Stimulated activated CD8-positive, alpha-beta memory T cell treated with anti-CD3 and anti-CD28 coated beads, Interleukin-4, amount 100 ng/mL, for 48 hours (primary cell): Measurements from ENCODE around the gene KIF25.

ENCODE experiments used
- DNase-seq: peaks from one replicate; pipeline ENCODE4 v3.0.0-alpha.2; 2020

KIF25 gene

GRCh38 chr6:167997642-167998041, at the start of gene KIF25:
Gene KIF25 (plus strand): TSS chr6:167997671. CDS start chr6:168029586, 31,915 bp downstream.
- no peak for DNase-seq

GRCh38 chr6:167947716-167948115, 49.8 kb upstream of the KIF25 start:
- no peak for DNase-seq

- no peak for DNase-seq
Measured at GRCh38 chr6:167948716-167949115, 48.8 kb upstream of the KIF25 start.

- DNase-seq, result no peak
Measured at GRCh38 chr6:167949121-167949684, 48.3 kb upstream of the KIF25 start.

- no peak for DNase-seq
Measured at GRCh38 chr6:167951781-167952511, 45.5 kb upstream of the KIF25 start.

GRCh38 chr6:167952512-167952859, 45.0 kb upstream of the KIF25 start:
- no peak for DNase-seq

GRCh38 chr6:167953551-167953950, 43.9 kb upstream of the KIF25 start:
- no peak for DNase-seq

GRCh38 chr6:167954151-167954550, 43.3 kb upstream of the KIF25 start:
- no peak for DNase-seq

- no peak for DNase-seq
Measured at GRCh38 chr6:167956491-167956890, 41.0 kb upstream of the KIF25 start.

GRCh38 chr6:167956983-167957492, 40.4 kb upstream of the KIF25 start:
- DNase-seq, result no peak

- no peak for DNase-seq
Measured at GRCh38 chr6:167957626-167958025, 39.8 kb upstream of the KIF25 start.

GRCh38 chr6:167960579-167960978, 36.9 kb upstream of the KIF25 start:
- DNase-seq, result no peak

- DNase-seq, result no peak
Measured at GRCh38 chr6:167962711-167963110, 34.8 kb upstream of the KIF25 start.

- DNase-seq, result no peak
Measured at GRCh38 chr6:167963589-167964057, 33.8 kb upstream of the KIF25 start.

- DNase-seq, result no peak
Measured at GRCh38 chr6:167965592-167966539, 31.6 kb upstream of the KIF25 start.

- no peak for DNase-seq
Measured at GRCh38 chr6:167966540-167966905, 30.9 kb upstream of the KIF25 start.

GRCh38 chr6:167968091-167968490, 29.4 kb upstream of the KIF25 start:
- DNase-seq, result peak; percentile 53

GRCh38 chr6:167970230-167970629, 27.2 kb upstream of the KIF25 start:
- DNase-seq, result no peak

GRCh38 chr6:167972193-167972592, 25.3 kb upstream of the KIF25 start:
- no peak for DNase-seq

GRCh38 chr6:167973148-167973885, 24.2 kb upstream of the KIF25 start:
- no peak for DNase-seq

GRCh38 chr6:167974640-167975344, 22.7 kb upstream of the KIF25 start:
- DNase-seq, result no peak

- no peak for DNase-seq
Measured at GRCh38 chr6:167975458-167975857, 22.0 kb upstream of the KIF25 start.
